Brain microvascular endothelial cell (primary cell): Measurements from ENCODE around the gene CCDC124.
"Not testable (repeated sequence)": the region's sequence is repeated elsewhere in the genome, so short reads cannot be mapped to it uniquely, and the experiment has no call there.

Experiments used
- DNase-seq: peaks from one replicate; pipeline ENCODE4 v3.0.0-alpha.2; 2020
- H3K27ac ChIP-seq: fragments of 250-450 bp; sonication (Bioruptor Pico); 2 replicates; pipeline ENCODE4 v1.5.1; 2020; ENCODE audit warnings: mild to moderate bottlenecking, moderate library complexity
- H3K27me3 ChIP-seq: fragments of 250-450 bp; sonication (Bioruptor Pico); replicated peaks from 2 replicates; pipeline ENCODE4 v1.5.1; 2020; ENCODE audit warnings: mild to moderate bottlenecking
- H3K36me3 ChIP-seq: fragments of 250-450 bp; sonication (Bioruptor Pico); replicated peaks from 2 replicates; pipeline ENCODE4 v1.5.1; 2020; ENCODE audit warnings: mild to moderate bottlenecking
- H3K4me3 ChIP-seq: 2 replicates; pipeline ENCODE4 v1.5.1; 2011; ENCODE audit warnings: low read depth, mild to moderate bottlenecking, control low read depth, low read length, moderate library complexity
- CTCF ChIP-seq: IDR thresholded peaks from 2 replicates; pipeline ENCODE4 v1.5.1; 2011; ENCODE audit warnings: low read depth, mild to moderate bottlenecking, moderate library complexity, low read length, control low read depth, inconsistent platforms; ENCODE audit errors: missing control alignments
- in situ Hi-C: cut with HindIII; loops from 2 replicates; pipeline ENCODE4 v1.10.0; 2017; ENCODE audit warnings: low sequenced_read_pairs, low pct_ligation_motif_present

CCDC124 gene

GRCh38 chr19:17915940-17916593, 16.7 kb upstream of the CCDC124 start:
- in situ Hi-C loops, result no loop called here
- H3K36me3 ChIP-seq, result no peaks in the 10 kb centered on the region
- no peak for TF ChIP-seq CTCF

GRCh38 chr19:17918151-17918550, 14.7 kb upstream of the CCDC124 start:
- H3K36me3 ChIP-seq, H3K4me3 ChIP-seq, in situ Hi-C loops, DNase-seq, H3K27ac ChIP-seq, H3K27me3 ChIP-seq: not testable (repeated sequence)

More at GRCh38 chr19:17915940-17916593, 16.7 kb upstream of the CCDC124 start:
- Histone ChIP-seq H3K27ac (no peak overlapping the region), H3K27me3 (no peaks in the 10 kb centered on the region), H3K4me3 (no peak overlapping the region)
- no peak for DNase-seq

GRCh38 chr19:17919122-17919521, 13.7 kb upstream of the CCDC124 start:
- in situ Hi-C loops, H3K27me3 ChIP-seq, H3K36me3 ChIP-seq, DNase-seq, H3K4me3 ChIP-seq, H3K27ac ChIP-seq: not testable (repeated sequence)

- no peak for DNase-seq
- Histone ChIP-seq H3K4me3 (no peak overlapping the region), H3K27ac (no peak overlapping the region), H3K27me3 (no peaks in the 10 kb centered on the region), H3K36me3 (no peaks in the 10 kb centered on the region)
- no peak for TF ChIP-seq CTCF
- in situ Hi-C loops, result no loop called here
Measured at GRCh38 chr19:17920527-17920926, 12.3 kb upstream of the CCDC124 start.

- in situ Hi-C loops, result no loop called here
- TF ChIP-seq CTCF, result no peak
- DNase-seq, result no peak
- Histone ChIP-seq H3K27me3 (no peaks in the 10 kb centered on the region), H3K27ac (no peak overlapping the region), H3K36me3 (no peaks in the 10 kb centered on the region), H3K4me3 (no peak overlapping the region)
Measured at GRCh38 chr19:17922138-17922537, 10.7 kb upstream of the CCDC124 start.

GRCh38 chr19:17926044-17926443, 6.8 kb upstream of the CCDC124 start:
- H3K27me3 ChIP-seq, result no peaks in the 10 kb centered on the region
- no peak for TF ChIP-seq CTCF
- H3K4me3 ChIP-seq, result no peak overlapping the region
- no peak for DNase-seq
- no peak overlapping the region for H3K27ac ChIP-seq
- no peaks in the 10 kb centered on the region for H3K36me3 ChIP-seq
- in situ Hi-C loops, result no loop called here

- DNase-seq, result no peak
- Histone ChIP-seq H3K36me3 (no peaks in the 10 kb centered on the region), H3K4me3 (no peak overlapping the region), H3K27ac (no peak overlapping the region), H3K27me3 (no peaks in the 10 kb centered on the region)
- in situ Hi-C loops, result no loop called here
- TF ChIP-seq CTCF, result no peak
Measured at GRCh38 chr19:17929056-17929455, 3.8 kb upstream of the CCDC124 start.
